Esophagus squamous epithelium (tissue), 4 donors: ENCODE results near the gene DLG2.

Experiments
- CTCF ChIP-seq, 6 experiments: fragments of 450-650 bp in 4 of 6; fragments of 200-600 bp in 2 of 6; sonication (generic) in 2 of 6; IDR thresholded peaks; one replicate each; pipeline ENCODE4 v1.5.1; 2016 to 2019; ENCODE audit warnings: antibody characterized with exemption in 6 of 6, mild to moderate bottlenecking in 4 of 6, moderate library complexity in 4 of 6
- POLR2A ChIP-seq, 4 donors: fragments of 450-650 bp; IDR thresholded peaks; one replicate each; pipeline ENCODE4 v1.6.1; 2017; ENCODE audit warnings: antibody characterized with exemption in 4 of 4, mild to moderate bottlenecking in 4 of 4, moderate library complexity in 3 of 4

DNA sequence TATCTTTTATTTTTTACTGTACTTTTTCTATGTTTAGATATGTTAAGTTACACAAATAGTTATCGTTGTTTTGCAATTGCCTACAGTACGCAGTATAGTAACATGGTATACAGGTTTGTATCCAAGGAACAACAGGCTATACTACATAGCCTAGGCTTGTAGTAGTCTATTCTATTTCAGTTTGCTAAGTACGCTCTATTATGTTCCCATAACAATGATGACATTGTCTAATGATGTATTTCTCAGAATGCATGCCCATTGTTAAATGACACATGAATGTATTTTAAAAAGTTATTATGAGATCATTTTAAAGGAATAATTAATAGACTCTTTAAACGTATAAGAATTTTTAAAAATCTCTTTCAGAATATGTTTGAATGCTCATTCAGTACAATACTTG lies 1644.3 kb downstream of the DLG2 start:
- TF ChIP-seq POLR2A (IDR thresholded peaks at IDR 0.05), result no peak
- no peak for TF ChIP-seq CTCF (IDR thresholded peaks at IDR 0.05)
